Measurements from ENCODE around the gene PITX3. TPM values are rescaled to one million over a fixed set of nuclear protein-coding genes. Genes with fewer than 3 reads are reported as not detected.
"Not testable (repeated sequence)": the region's sequence is repeated elsewhere in the genome, so short reads cannot be mapped to it uniquely, and the experiment has no call there.

The PITX3 gene
- polyA plus RNA-seq, 1 donor from 2014 or later = not detected

- not testable (repeated sequence) for H3K4me3 ChIP-seq (ENCODE audit: low read length); H3K27ac ChIP-seq (ENCODE audit: low read length); H3K9me3 ChIP-seq (ENCODE audit: low read length); H3F3A ChIP-seq (ENCODE audit: insufficient read depth, low read length, poor library complexity, severe bottlenecking); H3K79me2 ChIP-seq (replicated peaks; ENCODE audit: insufficient read depth, low read length); H4K20me1 ChIP-seq (ENCODE audit: insufficient read depth); H2AFZ ChIP-seq (ENCODE audit: low read depth, low read length); H3K9ac ChIP-seq (ENCODE audit: low read length); H3K27me3 ChIP-seq (ENCODE audit: insufficient read depth, low read depth, low read length); H3K9me2 ChIP-seq (ENCODE audit: insufficient read depth, low read length); H3K4me2 ChIP-seq (ENCODE audit: low read length); H3K36me3 ChIP-seq (ENCODE audit: insufficient read depth, low read length)
Observed at GRCh38 chr10:102188941-102189898, 52.1 kb downstream of the PITX3 start.

GRCh38 chr10:102188298-102188940 is 52.9 kb downstream of the PITX3 start:
- Histone ChIP-seq H3K27ac (ENCODE audit: low read length) (no peak overlapping the region), H2AFZ (ENCODE audit: low read depth, low read length) (no peak overlapping the region), H3F3A (ENCODE audit: insufficient read depth, low read length, poor library complexity, severe bottlenecking) (no peaks in the 10 kb centered on the region), H3K4me3 (ENCODE audit: low read length) (no peak overlapping the region), H3K9me3 (ENCODE audit: low read length) (peaks cover 3% of the 10 kb centered on the region), H3K9ac (ENCODE audit: low read length) (no peak overlapping the region), H3K27me3 (ENCODE audit: insufficient read depth, low read depth, low read length) (no peaks in the 10 kb centered on the region), H3K79me2 (replicated peaks; ENCODE audit: insufficient read depth, low read length) (no peaks in the 10 kb centered on the region), H3K9me2 (ENCODE audit: insufficient read depth, low read length) (no peaks in the 10 kb centered on the region), H3K4me2 (ENCODE audit: low read length) (no peak overlapping the region), H4K20me1 (ENCODE audit: insufficient read depth) (no peaks in the 10 kb centered on the region), H3K36me3 (ENCODE audit: insufficient read depth, low read length) (no peaks in the 10 kb centered on the region)
- no peak for TF ChIP-seq TAF1 (IDR thresholded peaks at IDR 0.05; ENCODE audit: low read depth)
- no peak for TF ChIP-seq EZH2 (IDR thresholded peaks at IDR 0.05; ENCODE audit: borderline replicate concordance, insufficient read depth, low read length, poor library complexity, severe bottlenecking)
- TF ChIP-seq MXI1 (conservative IDR thresholded peaks at IDR 0.05; ENCODE audit: poor library complexity, severe bottlenecking) = no peak
- TF ChIP-seq EP300 (conservative IDR thresholded peaks at IDR 0.05; ENCODE audit: poor library complexity, severe bottlenecking) = no peak
- no peak for TF ChIP-seq CTCF (IDR thresholded peaks at IDR 0.05; ENCODE audit: poor library complexity, severe bottlenecking)
- no peak for TF ChIP-seq REST (IDR thresholded peaks at IDR 0.05; ENCODE audit: borderline replicate concordance)
- no peak for TF ChIP-seq SMC3 (conservative IDR thresholded peaks at IDR 0.05; ENCODE audit: poor library complexity)
- TF ChIP-seq POLR2AphosphoS5 (IDR thresholded peaks at IDR 0.05) = no peak
- TF ChIP-seq RAD21 (conservative IDR thresholded peaks at IDR 0.05) = no peak
